Stimulated activated CD4-positive, alpha-beta T cell treated with anti-CD3 and anti-CD28 coated beads, TNF-alpha, amount 100 ng/mL, for 24 hours (primary cell): ENCODE measurements around the gene RPTOR.

Source experiments
- DNase-seq, 3 experiments: peaks; one replicate each; pipeline ENCODE4 v3.0.0-alpha.2; 2020; ENCODE audit warnings: low read depth in 3 of 3

Gene RPTOR

DNA sequence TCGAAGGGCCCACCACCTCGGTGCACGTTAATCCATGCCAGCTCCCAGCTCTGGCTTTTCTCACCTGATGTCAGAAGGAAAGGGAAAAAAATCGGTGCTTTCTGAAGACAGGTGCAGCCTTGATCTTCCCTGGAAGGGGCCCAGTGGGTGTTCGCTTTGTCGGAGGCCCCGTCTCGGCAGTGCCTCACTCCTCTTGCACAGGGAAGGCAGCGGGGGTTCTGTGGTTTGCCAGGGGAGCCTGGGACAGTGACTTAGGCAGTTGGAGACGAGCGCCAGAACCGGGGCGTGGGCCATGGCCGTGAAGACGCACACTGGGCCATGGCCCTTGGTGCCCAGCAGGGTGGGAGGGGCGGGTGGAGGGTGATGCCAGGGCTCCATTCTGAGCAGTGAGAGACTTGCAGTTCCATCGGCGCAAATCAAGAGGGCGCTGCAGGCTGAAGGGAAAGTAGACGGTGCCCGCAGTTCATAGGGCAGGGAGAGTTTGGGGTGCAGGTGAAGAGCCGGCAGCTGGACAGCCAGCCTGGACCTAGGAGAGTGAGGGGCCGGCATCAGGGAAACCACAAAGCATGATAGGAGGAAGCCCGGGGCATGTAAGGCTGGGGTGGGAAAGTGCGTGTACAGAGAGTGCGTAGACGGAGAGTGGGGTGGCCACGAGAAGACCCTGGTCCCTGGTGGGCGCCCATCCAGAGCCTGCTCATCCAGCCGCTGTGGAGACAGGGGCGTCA, 345.7 kb downstream of the RPTOR start:
- no peak for DNase-seq

GRCh38 chr17:80890921-80891396, 346.3 kb downstream of the RPTOR start:
- DNase-seq, result no peak

GRCh38 chr17:80891397-80892018, 346.9 kb downstream of the RPTOR start:
- peak; percentile 58 to 77 (median 76) for DNase-seq

GRCh38 chr17:80892019-80892855, 347.6 kb downstream of the RPTOR start:
- DNase-seq, result peak; percentile 81 to 96 (median 92)

DNA sequence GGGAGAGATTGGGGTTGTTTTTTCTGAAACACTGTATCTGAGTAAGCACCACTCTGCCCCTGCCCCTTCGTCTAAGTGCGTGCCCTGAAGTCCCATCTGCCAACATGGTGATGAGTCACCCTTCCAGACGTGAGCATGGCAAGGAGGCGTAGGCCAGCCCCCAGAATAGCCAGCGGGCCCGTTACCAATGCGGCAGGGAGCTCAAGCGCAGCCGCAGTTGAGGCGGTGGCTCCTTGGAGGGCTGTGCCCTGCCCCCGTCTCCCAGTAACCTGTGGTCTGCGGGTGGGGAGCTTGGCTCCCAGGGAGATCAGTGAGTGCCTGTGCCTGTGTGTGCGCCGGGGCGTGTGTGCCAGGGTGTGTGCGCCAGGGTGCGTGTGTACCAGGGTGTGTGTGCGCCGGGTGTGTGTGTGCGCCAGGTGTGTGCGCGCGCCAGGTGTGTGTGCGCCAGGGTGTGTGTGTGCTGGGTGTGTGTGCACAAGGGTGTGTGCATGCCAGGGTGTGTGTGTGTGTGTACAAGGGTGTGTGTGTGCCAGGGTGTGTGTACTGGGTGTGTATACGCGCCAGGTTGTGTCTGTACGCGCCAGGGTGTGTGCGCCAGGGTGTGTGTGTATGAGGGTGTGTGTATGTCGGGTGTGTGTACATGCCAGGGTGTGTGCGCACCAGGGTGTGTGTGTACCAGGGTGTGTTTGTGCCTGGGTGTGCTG, 348.4 kb downstream of the RPTOR start:
- DNase-seq, result peak in 1 of 3 experiments; percentile 60

DNA sequence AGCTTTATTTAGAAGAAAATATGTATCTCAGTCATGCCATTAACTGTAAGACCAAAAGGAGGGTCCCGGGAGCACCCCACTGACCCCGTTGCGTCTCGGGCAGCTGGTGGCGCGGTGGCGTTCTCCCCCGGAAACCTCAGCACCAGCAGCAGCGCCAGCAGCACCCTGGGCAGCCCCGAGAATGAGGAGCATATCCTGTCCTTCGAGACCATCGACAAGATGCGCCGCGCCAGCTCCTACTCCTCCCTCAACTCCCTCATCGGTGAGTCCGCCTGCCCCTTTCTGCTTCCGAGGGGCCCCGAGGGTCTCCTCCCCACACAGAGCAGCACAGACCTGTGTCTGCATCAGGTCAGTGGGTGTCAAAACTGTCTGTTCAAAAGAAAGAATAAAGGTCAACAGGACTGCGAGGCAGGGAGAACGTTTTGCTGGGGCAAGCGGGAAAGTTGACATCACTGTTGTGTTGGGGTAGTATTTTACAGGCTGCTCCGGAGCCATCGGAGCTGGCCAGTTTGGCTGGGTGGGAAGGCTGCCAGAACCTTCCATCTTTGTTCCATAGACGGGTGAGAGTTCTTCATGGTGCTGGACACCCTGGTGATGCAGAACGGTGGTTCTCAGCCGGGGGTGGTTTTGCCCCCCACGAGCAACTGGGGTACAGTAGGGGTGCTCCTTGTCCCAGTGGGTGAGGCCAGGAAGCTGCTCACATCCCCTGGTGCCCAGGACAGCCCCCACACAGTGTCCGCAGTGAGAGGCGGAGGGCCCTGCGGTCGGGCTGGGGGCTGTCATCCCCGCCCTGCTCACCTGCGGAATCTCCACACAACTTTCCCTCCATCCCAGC, 349.2 kb downstream of the RPTOR start:
- no peak for DNase-seq

- no peak for DNase-seq
Observed at GRCh38 chr17:80894439-80894721, 349.7 kb downstream of the RPTOR start.

DNA sequence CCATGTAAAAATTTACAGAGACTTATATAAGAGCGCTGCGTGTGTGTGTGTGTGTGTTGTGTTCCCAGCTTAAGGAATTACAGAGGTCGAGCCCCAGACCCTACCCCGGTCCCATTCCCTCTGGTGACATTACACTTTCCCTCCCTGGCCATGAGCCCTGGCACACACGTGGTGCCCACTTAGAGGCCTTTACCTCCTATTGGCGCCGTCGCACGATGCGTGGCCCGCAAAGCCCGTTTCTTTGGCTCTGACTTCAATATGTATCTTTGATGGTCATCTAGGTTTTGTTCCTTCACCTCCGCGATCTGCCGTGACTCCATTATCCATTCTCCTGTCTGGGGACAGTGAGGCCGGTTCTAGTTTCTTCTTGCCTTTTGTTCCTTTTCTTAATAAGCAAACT, 350.1 kb downstream of the RPTOR start:
- no peak for DNase-seq

DNA sequence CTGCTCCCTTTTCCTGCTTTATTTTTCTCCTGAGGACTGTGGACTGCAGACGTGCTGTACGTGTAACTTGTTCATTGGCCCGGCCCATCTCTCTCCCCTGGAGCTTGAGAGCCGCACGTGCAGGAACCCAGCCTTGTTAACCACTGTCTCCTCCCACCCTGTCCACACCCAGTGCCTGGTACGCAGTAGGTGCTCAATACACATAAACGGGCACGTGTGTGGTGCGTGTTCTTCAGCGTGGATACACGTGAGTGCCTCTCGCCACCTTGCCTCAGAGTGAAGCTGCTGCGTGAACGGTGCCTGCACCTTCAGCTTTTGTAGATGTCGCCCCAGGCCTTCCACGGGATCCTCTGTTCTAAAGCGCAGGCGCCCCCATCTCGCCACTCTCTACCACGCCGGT, 350.7 kb downstream of the RPTOR start:
- DNase-seq, result no peak

DNA sequence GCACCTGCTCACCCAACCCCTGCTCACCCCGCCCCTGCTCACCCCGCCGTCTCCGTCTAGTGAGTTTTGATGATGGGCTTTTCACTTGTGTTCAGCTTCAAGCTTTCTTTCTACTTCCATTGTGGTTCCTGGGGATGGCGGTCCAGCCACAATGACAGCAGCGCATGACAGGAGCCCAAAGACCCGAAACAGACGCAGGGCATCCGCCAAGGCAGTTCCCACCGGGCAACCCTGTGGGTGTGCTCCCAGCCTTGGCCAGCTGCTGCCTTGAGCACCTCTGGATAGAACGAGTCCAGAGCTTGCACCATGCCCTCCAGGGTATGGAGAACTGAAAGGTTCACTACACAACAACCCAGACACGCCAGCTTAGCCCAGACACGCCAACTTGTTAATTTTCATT, 354.1 kb downstream of the RPTOR start:
- no peak for DNase-seq

- peak; percentile 71 to 81 (median 72) for DNase-seq
Observed at GRCh38 chr17:80899402-80900268, 355.0 kb downstream of the RPTOR start.

DNA sequence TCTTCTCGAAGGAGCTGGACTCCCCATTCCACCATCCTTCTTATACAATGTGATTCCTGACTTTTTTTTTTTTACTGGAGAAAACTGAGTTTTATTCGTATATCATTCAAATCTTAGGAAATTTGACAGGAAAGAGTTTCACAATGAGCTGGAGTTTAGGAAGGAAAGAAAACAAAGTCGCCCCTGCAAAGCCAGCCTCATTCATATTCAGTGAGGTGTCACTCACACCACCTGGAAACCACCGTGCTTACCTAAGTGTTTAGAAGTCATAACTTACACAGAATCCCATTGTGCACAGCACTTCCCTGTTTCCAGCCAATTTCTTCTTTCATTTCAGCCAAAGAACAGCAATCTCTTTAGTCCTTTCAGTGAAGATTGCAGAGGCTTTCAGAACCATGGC, 356.7 kb downstream of the RPTOR start:
- no peak for DNase-seq

DNA sequence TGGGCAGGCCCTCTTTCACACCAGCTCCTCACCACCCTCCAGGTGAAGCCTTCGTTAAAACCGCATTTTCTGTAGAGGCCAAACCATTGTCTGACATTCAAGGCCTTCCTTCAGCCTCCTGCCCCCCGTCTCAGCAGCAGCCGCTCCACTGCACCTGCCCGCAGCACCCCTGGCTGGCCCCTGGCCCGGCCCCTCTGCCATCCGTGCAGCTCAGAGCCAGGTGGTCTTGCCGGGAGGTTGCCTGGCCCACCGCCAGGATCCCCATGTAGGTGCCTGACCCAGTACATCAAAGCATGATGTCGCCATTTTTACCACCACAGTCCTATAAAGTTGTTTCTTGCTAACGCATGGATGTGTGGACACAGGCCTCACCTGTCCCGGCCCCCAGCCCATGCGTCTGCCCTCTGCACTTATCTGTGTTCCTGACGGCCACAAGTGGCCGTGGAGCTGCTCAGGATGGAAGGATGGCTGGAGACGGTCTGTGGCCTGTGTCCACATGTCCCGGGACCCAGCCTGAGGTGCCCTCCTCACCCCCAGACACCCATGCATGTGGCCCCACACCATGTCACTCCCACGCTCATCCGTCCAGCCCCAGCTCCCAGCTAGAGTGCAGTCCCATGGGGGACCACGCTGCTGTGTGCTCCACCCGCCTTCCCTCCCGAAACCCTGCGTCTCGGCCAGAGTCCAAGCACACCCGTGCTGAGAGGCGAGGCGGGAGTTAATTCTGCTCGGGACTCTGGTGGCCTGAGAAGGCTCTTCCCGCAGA, 357.7 kb downstream of the RPTOR start:
- DNase-seq, result no peak

DNA sequence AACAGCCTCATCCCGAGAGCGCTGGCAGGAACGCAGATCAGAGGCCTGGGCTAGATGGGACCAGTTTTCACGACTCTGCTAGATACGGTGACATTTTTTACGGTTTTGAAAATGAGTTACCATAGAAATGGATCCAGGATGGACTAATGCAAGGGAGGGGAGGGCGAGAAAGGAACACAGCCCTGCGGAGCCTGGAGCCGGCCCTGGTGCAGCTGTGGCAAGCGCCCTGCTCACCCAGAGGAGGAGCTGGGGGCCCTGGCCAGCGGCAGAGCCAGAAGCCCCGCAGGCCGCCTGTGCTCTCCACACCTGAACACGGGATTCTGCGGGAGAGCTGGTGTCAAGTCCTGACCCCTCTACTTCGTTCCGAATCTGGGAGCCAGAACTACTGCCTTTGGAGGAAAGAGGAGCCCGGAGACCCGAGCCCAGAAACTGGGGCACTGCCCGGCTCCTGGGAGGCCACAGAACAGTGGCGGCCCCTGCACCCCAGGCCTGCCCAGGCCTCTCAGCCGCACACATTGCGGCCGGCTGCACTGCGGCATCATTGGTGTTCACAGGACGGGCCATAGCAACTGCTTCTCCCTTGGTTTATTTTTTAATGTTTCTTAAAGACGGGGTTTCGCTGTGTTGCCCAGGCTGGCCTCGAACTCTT, 358.4 kb downstream of the RPTOR start:
- DNase-seq, result no peak

GRCh38 chr17:80904036-80904753, 359.6 kb downstream of the RPTOR start:
- DNase-seq, result no peak

DNA sequence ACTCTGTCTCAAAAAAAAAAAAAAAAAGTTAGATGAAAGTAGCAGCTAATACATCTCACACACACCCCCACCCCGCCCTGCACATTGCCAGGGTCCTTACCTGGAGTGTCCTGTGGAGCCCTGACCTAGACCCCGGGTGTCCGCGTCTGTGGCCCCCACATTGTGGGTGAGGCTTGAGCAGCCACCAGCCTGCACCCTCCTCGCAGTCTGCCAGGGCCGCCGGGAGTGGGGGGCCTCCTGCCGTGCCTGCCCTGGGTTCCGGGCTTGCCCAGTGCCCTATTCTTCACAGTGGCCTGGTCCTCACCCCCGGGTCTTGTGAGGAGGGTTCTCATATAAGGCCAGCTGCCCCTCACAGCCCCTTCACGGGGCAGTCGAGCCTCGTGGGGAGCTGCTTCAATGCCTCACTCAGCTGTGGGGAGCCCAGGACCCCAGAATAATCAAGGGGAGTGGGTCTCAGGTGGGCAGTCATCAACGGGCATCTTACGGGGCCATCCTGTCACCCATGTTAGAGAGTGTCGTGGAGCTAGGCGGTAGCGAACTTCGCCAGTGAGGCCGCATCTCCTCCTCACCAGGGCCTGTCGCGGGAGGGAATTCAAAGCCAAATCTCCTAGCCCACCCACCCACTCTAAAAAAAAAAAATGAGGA, 361.1 kb downstream of the RPTOR start:
- DNase-seq, result no peak

DNA sequence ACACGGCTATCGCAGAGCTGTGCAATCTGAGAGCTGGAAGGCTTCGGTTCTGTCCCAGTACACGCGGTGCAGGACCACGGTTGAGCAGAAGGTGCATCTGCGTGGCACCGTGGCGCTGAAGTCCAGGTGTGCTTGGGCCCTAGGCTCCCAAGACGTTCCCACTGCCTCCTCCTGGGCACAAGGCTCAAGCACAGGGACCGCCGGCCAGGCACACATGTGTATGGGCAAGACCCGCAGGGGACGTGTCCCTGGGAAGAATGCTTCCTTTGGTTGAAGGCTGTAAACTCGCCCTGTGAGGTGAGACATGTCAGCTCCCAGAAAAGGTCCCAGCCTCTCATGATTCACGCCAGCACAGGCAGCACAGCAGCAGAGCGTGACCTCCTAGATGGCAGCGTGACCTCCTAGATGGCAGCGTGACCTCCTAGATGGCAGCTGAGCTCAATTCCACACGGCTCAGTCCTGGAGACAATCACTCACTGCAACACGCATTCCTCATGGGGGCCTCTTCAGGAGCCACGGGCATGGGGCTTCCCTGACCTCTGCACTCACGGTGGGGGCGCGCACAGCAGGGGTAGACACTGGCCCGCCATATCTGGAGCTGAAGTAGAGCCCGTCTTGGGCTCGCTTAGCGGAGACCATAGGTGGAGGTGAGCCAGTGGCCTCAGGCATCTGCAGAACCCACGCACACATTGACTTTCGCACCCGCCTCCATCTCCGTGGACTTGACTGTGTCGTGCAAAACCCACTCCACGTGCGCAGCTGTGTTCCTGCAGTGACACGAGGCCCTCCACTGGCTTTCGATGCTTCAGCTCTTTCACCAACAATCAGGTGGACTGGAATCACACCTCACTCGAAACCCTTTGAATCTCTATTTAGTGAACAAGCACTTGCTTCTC, 362.0 kb downstream of the RPTOR start:
- DNase-seq, result no peak
